SW480 (cell line): ENCODE data around the gene KISS1.
A peak's percentile ranks its signal among the peaks of the same experiment; 100 is the strongest.

Source experiments
- DNase-seq: peaks from one replicate; pipeline ENCODE4 v3.0.0-alpha.2; 2016; ENCODE audit warnings: low spot score

Gene KISS1

DNA sequence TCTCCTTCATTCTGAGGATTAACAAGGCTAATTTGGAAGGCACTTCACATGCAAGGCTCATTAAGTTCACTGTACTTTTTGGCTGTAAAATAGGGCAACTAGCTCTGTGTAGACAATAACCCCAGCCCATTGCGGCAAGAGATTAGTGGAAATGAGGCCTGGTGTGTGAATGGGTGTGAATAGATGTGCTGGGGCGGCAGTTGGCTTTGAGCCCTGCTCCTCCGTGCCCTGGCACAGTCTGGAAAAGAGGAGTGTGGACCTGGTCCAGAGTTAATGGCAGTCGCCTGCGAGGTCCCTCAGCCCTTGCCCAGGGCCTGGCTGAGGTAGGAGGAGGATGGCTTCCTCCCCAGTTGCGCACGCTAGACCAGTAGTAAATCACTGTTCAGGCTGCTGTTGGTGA, 4.8 kb downstream of the KISS1 start:
- no peak for DNase-seq

DNA sequence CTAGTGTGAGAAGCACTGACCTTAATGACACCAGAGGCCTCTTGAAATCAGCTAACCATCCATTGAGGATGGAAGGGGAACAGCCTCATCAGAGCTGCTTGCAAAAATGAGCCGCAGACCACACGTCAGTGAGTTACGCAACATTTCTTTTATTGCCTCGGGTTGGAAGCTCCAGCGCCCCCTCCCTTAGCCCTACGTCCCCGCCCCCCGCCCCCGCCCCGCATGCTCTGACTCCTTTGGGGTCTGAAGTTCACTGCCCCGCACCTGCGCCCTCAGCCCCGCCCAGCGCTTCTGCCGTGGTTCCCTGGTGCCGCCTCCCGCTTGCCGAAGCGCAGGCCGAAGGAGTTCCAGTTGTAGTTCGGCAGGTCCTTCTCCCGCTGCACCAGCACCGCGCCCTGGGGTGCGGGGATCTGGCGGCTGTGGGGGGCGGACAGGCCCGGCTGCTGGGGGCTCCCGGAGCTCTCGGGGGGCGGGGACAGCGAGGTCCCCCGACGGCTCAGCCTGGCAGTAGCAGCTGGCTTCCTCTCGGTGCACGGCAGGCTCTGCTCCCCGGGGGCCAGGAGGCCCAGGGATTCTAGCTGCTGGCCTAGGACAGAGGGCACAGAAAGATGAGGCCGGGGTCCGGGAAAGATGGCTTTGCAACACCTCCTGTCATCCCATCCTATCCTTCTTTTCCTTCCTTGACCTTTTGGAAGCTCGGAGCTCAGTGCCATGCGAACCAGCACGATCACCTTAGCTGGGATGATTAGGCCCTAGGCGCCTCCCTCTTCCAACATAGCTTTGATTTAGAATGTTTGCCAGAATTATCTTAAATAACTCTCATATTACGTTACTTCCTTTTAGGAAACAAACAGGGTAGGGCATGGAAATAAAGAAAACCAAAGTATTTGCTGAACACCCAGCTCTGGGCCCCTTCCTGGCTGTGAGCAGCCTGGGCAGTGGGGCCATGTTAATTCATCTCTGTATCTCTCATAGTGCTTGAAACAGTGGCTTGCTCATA, 5.8 kb downstream of the KISS1 start:
- DNase-seq: peak; percentile 79

DNA sequence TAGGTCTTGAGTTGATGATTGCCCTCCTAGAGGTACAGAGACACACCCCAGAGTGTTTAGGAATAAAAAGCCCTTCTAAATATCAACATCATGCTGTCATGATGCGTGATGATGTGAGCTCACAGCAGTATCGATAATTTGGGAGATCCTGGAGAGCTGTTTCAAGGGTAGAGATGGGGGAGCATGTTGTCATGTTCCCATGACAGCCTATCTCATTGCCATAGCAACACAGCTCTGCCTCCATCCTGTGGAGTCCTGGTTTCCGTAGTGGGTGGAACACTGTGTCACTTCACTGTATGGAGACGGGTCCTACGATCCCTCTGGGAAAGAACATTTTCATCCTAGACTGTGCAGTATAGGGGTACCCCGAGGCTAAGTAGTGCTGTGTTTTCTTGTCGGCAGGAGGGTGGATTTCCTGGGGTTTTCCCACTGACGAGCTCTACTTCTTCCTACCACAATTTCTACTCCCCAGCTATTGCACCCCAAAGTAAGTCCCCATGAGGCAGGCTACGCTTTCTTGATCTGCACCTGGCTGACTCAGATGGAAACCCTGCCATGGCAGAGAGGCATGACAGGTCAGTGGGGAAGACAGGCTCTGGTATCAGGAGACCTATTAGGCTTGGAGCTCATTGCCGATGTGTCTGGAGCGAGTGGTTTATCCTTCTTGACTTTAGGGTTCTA, 7.2 kb downstream of the KISS1 start:
- no peak for DNase-seq

DNA sequence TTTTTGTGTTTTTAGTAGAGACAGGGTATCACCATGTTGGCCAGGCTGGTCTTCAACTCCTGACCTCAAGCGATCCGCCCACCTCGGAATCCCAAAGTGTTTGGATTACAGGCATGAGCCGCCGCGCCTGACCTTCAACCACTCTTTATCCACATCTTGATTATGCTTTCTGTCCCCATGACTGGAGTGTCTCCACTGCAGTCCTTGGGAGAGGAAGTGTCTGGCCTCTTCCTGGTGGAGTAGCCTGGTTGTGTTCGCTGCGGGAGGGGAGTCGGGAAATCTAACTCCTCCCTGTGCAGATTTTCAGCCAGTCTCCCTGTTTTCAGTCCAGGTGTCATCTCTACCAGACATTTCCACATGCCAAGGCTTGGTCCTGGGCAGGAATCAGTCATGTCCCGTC, 9.7 kb downstream of the KISS1 start:
- no peak for DNase-seq

- DNase-seq: no peak
Observed at GRCh38 chr1:204181116-204181515, 15.2 kb downstream of the KISS1 start.

- no peak for DNase-seq
Observed at GRCh38 chr1:204180133-204180532, 16.2 kb downstream of the KISS1 start.

- DNase-seq: no peak
Observed at GRCh38 chr1:204178487-204179281, 17.6 kb downstream of the KISS1 start.

GRCh38 chr1:204177133-204177532, 19.2 kb downstream of the KISS1 start:
- DNase-seq: no peak

DNA sequence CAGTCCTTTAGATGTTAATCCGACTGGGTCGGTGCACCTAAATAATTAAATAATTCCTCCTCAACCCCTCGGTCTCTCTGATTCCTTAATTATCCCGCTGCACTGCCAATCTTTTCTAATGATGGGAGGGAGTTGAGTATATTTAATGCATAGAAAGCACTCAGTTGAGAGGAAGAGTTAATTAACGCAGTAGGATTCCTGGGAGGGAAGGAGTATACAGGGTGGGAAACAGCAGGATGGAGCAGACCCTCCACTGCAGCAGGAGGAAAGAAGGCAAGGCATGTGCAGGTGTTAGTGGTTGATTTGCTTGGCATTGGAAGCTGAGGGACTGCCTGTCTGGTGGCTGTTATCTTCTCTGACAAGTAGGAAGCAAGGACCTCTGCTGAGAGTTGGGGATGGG, 20.2 kb downstream of the KISS1 start:
- DNase-seq: no peak

DNA sequence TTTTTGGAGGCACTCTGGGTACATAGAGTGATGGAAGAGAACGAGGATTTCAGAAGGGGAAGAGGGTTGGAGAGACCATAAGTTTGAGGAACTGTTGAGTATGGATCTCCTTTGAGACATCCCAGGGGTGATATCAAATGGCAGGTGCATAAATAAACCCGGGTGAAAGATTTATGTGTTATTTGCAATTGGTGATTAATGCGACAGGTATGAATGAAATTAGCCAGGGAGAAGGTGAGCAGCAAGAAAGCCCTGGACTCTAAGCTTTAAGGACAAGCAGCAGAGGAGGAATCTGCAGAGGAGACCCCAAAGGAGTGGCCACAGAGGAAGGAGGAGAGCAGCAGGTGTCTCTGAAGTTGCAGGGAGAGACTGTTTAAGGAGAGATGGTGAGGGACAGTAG, 21.3 kb downstream of the KISS1 start:
- DNase-seq: no peak

- DNase-seq: no peak
Observed at GRCh38 chr1:204172404-204173029, 23.8 kb downstream of the KISS1 start.

- peak; percentile 52 for DNase-seq
Observed at GRCh38 chr1:204171751-204172178, 24.5 kb downstream of the KISS1 start.

GRCh38 chr1:204170494-204171155, 25.7 kb downstream of the KISS1 start:
- DNase-seq: no peak

GRCh38 chr1:204169858-204170257, 26.4 kb downstream of the KISS1 start:
- no peak for DNase-seq

GRCh38 chr1:204167730-204168129, 28.6 kb downstream of the KISS1 start:
- DNase-seq: no peak

DNA sequence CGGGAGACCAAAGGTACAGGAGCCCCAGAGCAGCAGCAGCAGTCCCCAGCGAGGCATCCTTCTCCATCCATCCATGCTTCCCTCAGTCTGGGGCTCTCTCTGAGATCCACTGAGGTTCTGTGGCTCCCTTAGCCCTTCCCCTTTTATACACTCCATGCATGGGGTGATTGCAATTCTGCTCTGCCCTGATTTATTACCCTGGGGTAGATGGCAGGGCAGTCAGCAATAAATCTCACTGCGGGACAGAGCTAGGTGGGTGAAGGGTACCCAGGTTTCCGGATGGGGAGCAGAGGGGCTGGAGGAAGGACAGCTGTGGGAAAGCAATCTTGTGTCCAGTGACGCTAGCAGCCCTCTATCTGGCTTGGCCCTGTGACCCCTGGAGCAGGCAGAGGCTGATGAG, 30.1 kb downstream of the KISS1 start, which contains the start of gene REN:
REN (minus strand) TSS at position 119 of the 400 bp plus-strand sequence; CDS start at position 75, 44 bp downstream.
- no peak for DNase-seq

- peak; percentile 82 for DNase-seq
Observed at GRCh38 chr1:204162494-204163074, 33.7 kb downstream of the KISS1 start.

- DNase-seq: no peak
Observed at GRCh38 chr1:204161609-204162493, 34.4 kb downstream of the KISS1 start.

- no peak for DNase-seq
Observed at GRCh38 chr1:204157962-204158361, 38.3 kb downstream of the KISS1 start.

DNA sequence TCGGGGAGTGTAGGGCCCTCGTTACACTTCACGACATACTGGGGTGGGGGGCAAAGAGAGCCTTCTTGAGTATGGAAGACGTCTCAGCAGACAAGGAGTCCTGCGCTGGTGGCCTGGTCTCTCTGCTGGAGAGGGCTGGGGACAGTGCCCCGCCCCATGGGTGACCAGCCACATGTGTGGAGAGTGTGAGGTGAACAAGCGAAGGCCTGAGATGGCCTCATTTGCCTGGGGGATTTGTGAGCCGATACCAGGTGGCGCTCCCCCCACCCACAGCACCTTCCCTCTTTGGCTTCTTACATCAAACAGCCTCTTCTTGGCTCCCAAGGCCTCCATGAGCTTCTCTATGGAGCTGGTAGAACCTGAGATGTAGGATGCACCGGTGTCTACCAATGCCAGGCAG, 40.4 kb downstream of the KISS1 start:
- DNase-seq: no peak
